GM12878 (cell line): Measurements from ENCODE around the gene BTG4. TPM values are rescaled to one million over a fixed set of nuclear protein-coding genes. Genes with fewer than 3 reads are reported as not detected.

ENCODE experiments used
- ATAC-seq: fragments of 200-7000 bp; cut with Tn5 transposase; 3 replicates; pipeline ENCODE4 v1.9.1; 2020; ENCODE audit warnings: mild to moderate bottlenecking, moderate library complexity
- BruUV-seq: library from RNA; stranded (reverse); fragments of 400-500 nt; replicated peaks from 2 replicates; lab custom pipeline; 2021; lab: Mats Ljungman, UMichigan
- CTCF ChIA-PET: fragments of 300-600 bp; sonication (Branson Sonifier 250); formaldehyde crosslinking; extraction: SDS; loops from one replicate; lab custom pipeline; 2021; ENCODE audit warnings: inconsistent platforms; lab: Yijun Ruan, JAX
- POLR2A ChIA-PET: fragments of 350-600 bp; formaldehyde crosslinking; extraction: SDS; loops from one replicate; lab custom pipeline; 2021; ENCODE audit warnings: inconsistent platforms; lab: Charles Lee
- RAD21 ChIA-PET: fragments of 300-600 bp; sonication (Branson Sonifier 250); formaldehyde crosslinking; loops from one replicate; lab custom pipeline; 2023; ENCODE audit warnings: antibody characterized with exemption; ENCODE audit not compliant: unreplicated experiment; lab: Charles Lee
- SMC1A ChIA-PET: fragments of 300-600 bp; sonication (Branson Sonifier 250); formaldehyde crosslinking; loops from one replicate; lab custom pipeline; 2023; ENCODE audit not compliant: unreplicated experiment, uncharacterized antibody; lab: Charles Lee
- DNase-seq: peaks from one replicate; pipeline ENCODE4 v3.0.0-alpha.2; 2011; ENCODE audit warnings: low read depth, low spot score
- FAIRE-seq: peaks from 3 replicates; lab custom pipeline; 2011; peaks lifted over from hg19 to GRCh38; lab: Jason Lieb, UNC
- H2AFZ ChIP-seq: 2 replicates; pipeline ENCODE4 v1.6.0; 2011; ENCODE audit warnings: low read depth, low read length, control low read depth; ENCODE audit not compliant: control insufficient read depth
- H3K27ac ChIP-seq: 2 replicates; pipeline ENCODE4 v1.5.1; 2011; ENCODE audit warnings: control low read depth; ENCODE audit not compliant: control insufficient read depth, insufficient read depth
- H3K27me3 ChIP-seq, 2 experiments: replicated peaks in 1 of 2; 2 replicates each; pipeline versions ENCODE4 v1.6.0 to v1.6.1; 2011; ENCODE audit warnings: low read length in 1 of 2; ENCODE audit not compliant: control insufficient read depth in 2 of 2, insufficient read depth in 2 of 2
- H3K36me3 ChIP-seq, 2 experiments: 2 replicates each; pipeline ENCODE4 v1.5.1; 2011; ENCODE audit warnings: low read length in 1 of 2; ENCODE audit not compliant: control insufficient read depth in 2 of 2, insufficient read depth in 2 of 2
- H3K4me1 ChIP-seq: 2 replicates; pipeline ENCODE4 v1.6.1; 2011; ENCODE audit warnings: mild to moderate bottlenecking, low read length, moderate library complexity, mixed read lengths; ENCODE audit not compliant: control insufficient read depth, insufficient read depth
- H3K4me2 ChIP-seq: 2 replicates; pipeline ENCODE4 v1.6.0; 2011; ENCODE audit warnings: control low read depth; ENCODE audit not compliant: control insufficient read depth, insufficient read depth
- H3K4me3 ChIP-seq: fragments of 200-600 bp; sonication (generic); 2 replicates; pipeline ENCODE4 v1.5.1; 2016
- H3K79me2 ChIP-seq: 2 replicates; pipeline ENCODE4 v1.6.0; 2011; ENCODE audit warnings: low read length; ENCODE audit not compliant: control insufficient read depth, insufficient read depth
- H3K9ac ChIP-seq: 2 replicates; pipeline ENCODE4 v1.8.0; 2011; ENCODE audit warnings: low read length, control low read depth, mixed read lengths; ENCODE audit not compliant: control insufficient read depth, insufficient read depth
- H3K9me3 ChIP-seq: replicated peaks from 3 replicates; pipeline ENCODE4 v1.5.1; 2011; ENCODE audit warnings: mild to moderate bottlenecking, low read length; ENCODE audit not compliant: control insufficient read depth, insufficient read depth
- H4K20me1 ChIP-seq: 2 replicates; pipeline ENCODE4 v1.6.0; 2011; ENCODE audit not compliant: control insufficient read depth, insufficient read depth
- JUNB ChIP-seq: IDR thresholded peaks from 2 replicates; pipeline ENCODE4 v1.6.1; 2016; ENCODE audit warnings: antibody characterized with exemption, mild to moderate bottlenecking
- NFIC ChIP-seq: IDR thresholded peaks from 2 replicates; pipeline ENCODE4 v1.6.1; 2012; ENCODE audit warnings: low read depth, mild to moderate bottlenecking, inconsistent platforms, low read length, moderate library complexity
- NFXL1 ChIP-seq: fragments of 450-650 bp; IDR thresholded peaks from 2 replicates; pipeline ENCODE4 v1.6.1; 2017; ENCODE audit warnings: antibody characterized with exemption, mild to moderate bottlenecking, borderline replicate concordance
- POLR2AphosphoS2 ChIP-seq: IDR thresholded peaks from 2 replicates; pipeline ENCODE4 v1.6.1; 2011; ENCODE audit warnings: low read depth, mild to moderate bottlenecking, low read length, improper control_type of control experiment, moderate library complexity
- WRNIP1 ChIP-seq: IDR thresholded peaks from 2 replicates; pipeline ENCODE4 v1.6.1; 2011; ENCODE audit warnings: low read depth, low read length, improper control_type of control experiment, borderline replicate concordance
- WGBS: methylation state at CpG from one replicate; pipeline ENCODE4 v1.1.6; 2016; ENCODE audit warnings: low lambda C conversion rate; ENCODE audit not compliant: insufficient replicate concordance, insufficient coverage; ENCODE audit errors: missing lambda C conversion rate; 5-methylcytosine and 5-hydroxymethylcytosine counted together
- in situ Hi-C: fragments of 300-500 bp; cut with MboI; formaldehyde crosslinking; loops from 9 replicates; pipeline ENCODE4 v1.14.3; 2018; ENCODE audit warnings: mixed read lengths
- intact Hi-C: fragments of 100-400 bp; cut with micrococcal nuclease; formaldehyde crosslinking; loops from one replicate; pipeline ENCODE4 v1.14.2; 2022; ENCODE audit not compliant: unreplicated experiment
- polyA plus RNA-seq, 11 experiments: library from polyadenylated mRNA; depleted of rRNA in 4 of 11; unstranded in 6 of 11; stranded (reverse) in 5 of 11; fragments of >200 nt; fragmentation: Nextera tagmentation in 4 of 11; fragmentation: Illumina TruSeq in 1 of 11; extraction: Ambion mirVana in 4 of 11; extraction: Trizol in 1 of 11; gene quantifications; 1 replicate in 1 of 11; 2 replicates in 10 of 11; pipeline versions ENCODE4 v1.2.1 to v1.2.3, GENCODE V29; 2011 to 2016; ENCODE audit warnings: inconsistent platforms in 2 of 11, missing spikeins in 2 of 11, low read depth in 1 of 11
- total RNA-seq, 4 experiments: library from RNA; depleted of rRNA in 3 of 4; stranded (reverse); fragments of >200 nt in 3 of 4; fragmentation: Illumina TruSeq in 1 of 4; extraction: Trizol in 1 of 4; gene quantifications; 2 replicates each; pipeline versions ENCODE4 v1.2.1 to v1.2.3, GENCODE V29; 2013 to 2021

Gene BTG4
- total and polyA plus RNA-seq, 10 of the 15 experiments (the other 5 are each of a cell fraction or from before 2014, with no cell fraction given), result 0.14 TPM; not detected in 9

DNA sequence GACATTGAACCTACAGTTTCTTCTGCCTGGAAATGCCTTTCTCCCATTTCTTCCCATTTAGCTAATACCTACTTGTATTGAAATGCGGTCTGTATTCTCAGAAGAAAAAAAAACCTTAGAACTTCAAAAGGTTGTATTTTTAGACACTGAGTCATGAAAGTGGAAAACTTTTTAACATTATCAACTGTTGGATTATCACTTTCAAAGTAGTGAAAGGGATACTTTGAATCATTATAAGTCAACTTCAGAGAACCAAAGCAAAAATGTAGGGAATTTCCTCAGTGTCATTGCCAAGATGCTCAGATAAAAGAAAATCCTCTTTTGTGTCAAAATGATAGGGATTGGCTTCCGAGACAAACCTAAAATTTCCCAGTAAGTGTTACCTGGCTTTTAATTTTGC, 8.9 kb upstream of the BTG4 start:
- peak; percentile 55; the same call in 1 of the 2 replicates for TF ChIP-seq NFIC
- no peak for TF ChIP-seq WRNIP1
- TF ChIP-seq JUNB, result peak; percentile 36; the same call in 1 of the 2 replicates
- no peak for TF ChIP-seq NFXL1
- Histone ChIP-seq H3K9me3 (no peaks in the 10 kb centered on the region), H3K9ac (no peak overlapping the region), H3K4me3 (no peak overlapping the region), H3K27me3 (no peaks in the 10 kb centered on the region), H3K4me2 (no peak overlapping the region), H4K20me1 (no peaks in the 10 kb centered on the region), H3K27ac (no peak overlapping the region), H3K79me2 (no peaks in the 10 kb centered on the region), H2AFZ (no peak overlapping the region), H3K4me1 (no peaks in the 10 kb centered on the region), H3K36me3 (no peaks in the 10 kb centered on the region)
- ATAC-seq (no peak), FAIRE-seq (no peak), DNase-seq (no peak)
- in situ Hi-C loops (no loop called here), intact Hi-C loops (no loop called here)
- ChIA-PET RAD21 (no interaction called here), SMC1A (no interaction called here), POLR2A (interaction anchor here (0.6 kb wide), 1 partner anchor 241 kb away, joined by 4 read pairs; no protein-coding TSS in a partner anchor), CTCF (interaction anchor here (1.1 kb wide), 1 partner anchor 11 kb away, joined by 5 read pairs; no protein-coding TSS in a partner anchor)
- 0% methylated on average over 2 of the region's 2 CpGs for WGBS
- BruUV-seq, result no TSS peak

DNA sequence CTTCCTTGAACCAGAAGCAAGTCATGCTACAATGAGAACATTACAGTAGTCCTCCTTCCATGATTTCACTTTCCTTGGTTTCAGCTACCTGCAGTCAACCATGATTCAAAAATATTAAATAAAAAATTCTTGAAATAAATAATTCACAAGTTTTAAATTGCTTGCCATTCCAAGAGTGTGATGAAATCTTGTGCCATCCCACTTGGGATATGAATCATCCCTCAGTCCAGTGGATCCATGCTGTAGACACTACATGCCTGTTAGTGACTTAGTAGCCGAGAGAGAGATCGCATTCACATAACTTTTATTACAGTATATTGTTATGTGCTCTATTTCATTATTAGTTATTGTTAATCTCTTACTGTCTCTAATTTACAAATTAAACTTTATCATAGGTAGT, 8.4 kb upstream of the BTG4 start:
- no peak overlapping the region for H3K4me2 ChIP-seq
- H3K36me3 ChIP-seq, result no peaks in the 10 kb centered on the region
- no peaks in the 10 kb centered on the region for H3K9me3 ChIP-seq
- POLR2A ChIA-PET, result interaction anchor here (0.6 kb wide), 1 partner anchor 242 kb away, joined by 4 read pairs; no protein-coding TSS in a partner anchor
- no peak overlapping the region for H2AFZ ChIP-seq
- H3K79me2 ChIP-seq, result no peaks in the 10 kb centered on the region
- no peak overlapping the region for H3K27ac ChIP-seq
- intact Hi-C loops, result no loop called here
- H3K4me3 ChIP-seq, result no peak overlapping the region
- H3K9ac ChIP-seq, result no peak overlapping the region
- 90% methylated on average over 2 of the region's 2 CpGs for WGBS
- no peaks in the 10 kb centered on the region for H4K20me1 ChIP-seq
- ATAC-seq (no peak), FAIRE-seq (no peak), DNase-seq (no peak)
- no TSS peak for BruUV-seq
- CTCF ChIA-PET, result interaction anchor here (1.1 kb wide), 1 partner anchor 11 kb away, joined by 5 read pairs; no protein-coding TSS in a partner anchor
- RAD21 ChIA-PET, result no interaction called here
- SMC1A ChIA-PET, result no interaction called here
- TF ChIP-seq POLR2AphosphoS2, result no peak
- H3K27me3 ChIP-seq, result no peaks in the 10 kb centered on the region
- in situ Hi-C loops, result no loop called here
- H3K4me1 ChIP-seq, result no peaks in the 10 kb centered on the region
